Hematopoietic multipotent progenitor cell treated with erythropoietin and hydrocortisone succinate and interleukin-3 and kit ligand, for 6 days (in vitro differentiated cells): Measurements from ENCODE around the gene LGALS3BP.

ENCODE experiments used
- DNase-seq: peaks from one replicate; pipeline ENCODE4 v3.0.0-alpha.2; 2015

The LGALS3BP gene

GRCh38 chr17:78999056-78999768 lies 19.5 kb upstream of the LGALS3BP start:
- no peak for DNase-seq

GRCh38 chr17:78998311-78999055 lies 18.8 kb upstream of the LGALS3BP start:
- DNase-seq, result no peak

GRCh38 chr17:78997881-78998280 lies 18.2 kb upstream of the LGALS3BP start:
- no peak for DNase-seq

GRCh38 chr17:78997231-78997741 lies 17.6 kb upstream of the LGALS3BP start:
- no peak for DNase-seq

- no peak for DNase-seq
These were observed 17.1 kb upstream of the LGALS3BP start for GRCh38 chr17:78996781-78997201.

GRCh38 chr17:78995761-78996451 lies 16.2 kb upstream of the LGALS3BP start:
- DNase-seq, result no peak

- no peak for DNase-seq
These were observed 15.5 kb upstream of the LGALS3BP start for GRCh38 chr17:78995022-78995760.

GRCh38 chr17:78993981-78994671 lies 14.4 kb upstream of the LGALS3BP start:
- no peak for DNase-seq

GRCh38 chr17:78993241-78993956 lies 13.7 kb upstream of the LGALS3BP start:
- DNase-seq, result peak; percentile 82

- peak; percentile 81 for DNase-seq
These were observed 13.0 kb upstream of the LGALS3BP start for GRCh38 chr17:78992542-78993212.

GRCh38 chr17:78991906-78992532 lies 12.3 kb upstream of the LGALS3BP start:
- no peak for DNase-seq

- no peak for DNase-seq
These were observed 11.5 kb upstream of the LGALS3BP start for GRCh38 chr17:78991017-78991738.

- DNase-seq, result no peak
These were observed 10.8 kb upstream of the LGALS3BP start for GRCh38 chr17:78990349-78991016.

GRCh38 chr17:78988152-78988551 lies 8.4 kb upstream of the LGALS3BP start:
- peak; percentile 55 for DNase-seq

- DNase-seq, result peak; percentile 45
These were observed 7.1 kb upstream of the LGALS3BP start for GRCh38 chr17:78986649-78987328.

GRCh38 chr17:78986048-78986648 lies 6.4 kb upstream of the LGALS3BP start:
- DNase-seq, result peak; percentile 87

- no peak for DNase-seq
These were observed 5.7 kb upstream of the LGALS3BP start for GRCh38 chr17:78985395-78985794.
